ENCODE data around the gene STAT5B.
"Not testable (repeated sequence)": the region's sequence is repeated elsewhere in the genome, so short reads cannot be mapped to it uniquely, and the experiment has no call there.

Gene STAT5B

GRCh38 chr17:42266462-42266861 lies 9.7 kb downstream of the STAT5B start:
- no peak for DNase-seq

DNA sequence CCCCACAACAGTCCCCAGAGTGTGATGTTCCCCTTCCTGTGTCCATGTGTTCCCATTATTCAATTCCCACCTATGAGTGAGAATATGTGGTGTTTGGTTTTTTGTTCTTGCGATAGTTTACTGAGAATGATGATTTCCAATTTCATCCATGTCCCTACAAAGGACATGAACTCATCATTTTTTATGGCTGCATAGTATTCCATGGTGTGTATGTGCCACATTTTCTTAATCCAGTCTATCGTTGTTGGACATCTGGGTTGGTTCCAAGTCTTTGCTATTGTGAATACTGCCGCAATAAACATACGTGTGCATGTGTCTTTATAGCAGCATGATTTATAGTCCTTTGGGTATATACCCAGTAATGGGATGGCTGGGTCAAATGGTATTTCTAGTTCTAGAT lies 11.8 kb downstream of the STAT5B start:
- DNase-seq = not testable (repeated sequence)

- DNase-seq = no peak
Measured at GRCh38 chr17:42260318-42260717, 15.9 kb downstream of the STAT5B start.

- DNase-seq = no peak
Measured at GRCh38 chr17:42255445-42255844, 20.7 kb downstream of the STAT5B start.

GRCh38 chr17:42253578-42253977 lies 22.6 kb downstream of the STAT5B start:
- no peak for DNase-seq

- DNase-seq = no peak
Measured at GRCh38 chr17:42252597-42253550, 23.3 kb downstream of the STAT5B start.

DNA sequence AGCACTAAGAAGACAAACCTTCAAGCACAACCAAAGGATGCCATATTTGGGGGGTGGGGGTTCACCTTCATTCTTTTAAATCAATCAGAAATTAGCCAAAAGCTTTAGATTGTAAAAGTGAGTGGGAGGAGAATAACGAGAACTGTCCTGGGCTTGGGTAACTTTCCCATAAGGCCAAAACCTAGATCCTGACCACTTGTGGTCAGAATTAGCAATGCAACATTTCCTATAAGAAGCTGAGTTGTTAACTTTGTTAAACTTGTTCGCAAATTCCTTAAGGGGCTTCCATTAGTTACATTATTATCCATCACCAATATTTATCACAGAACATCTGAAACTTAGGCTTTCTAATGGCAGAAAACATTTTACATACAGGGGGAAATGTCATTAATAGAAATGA lies 25.1 kb downstream of the STAT5B start:
- DNase-seq = no peak

DNA sequence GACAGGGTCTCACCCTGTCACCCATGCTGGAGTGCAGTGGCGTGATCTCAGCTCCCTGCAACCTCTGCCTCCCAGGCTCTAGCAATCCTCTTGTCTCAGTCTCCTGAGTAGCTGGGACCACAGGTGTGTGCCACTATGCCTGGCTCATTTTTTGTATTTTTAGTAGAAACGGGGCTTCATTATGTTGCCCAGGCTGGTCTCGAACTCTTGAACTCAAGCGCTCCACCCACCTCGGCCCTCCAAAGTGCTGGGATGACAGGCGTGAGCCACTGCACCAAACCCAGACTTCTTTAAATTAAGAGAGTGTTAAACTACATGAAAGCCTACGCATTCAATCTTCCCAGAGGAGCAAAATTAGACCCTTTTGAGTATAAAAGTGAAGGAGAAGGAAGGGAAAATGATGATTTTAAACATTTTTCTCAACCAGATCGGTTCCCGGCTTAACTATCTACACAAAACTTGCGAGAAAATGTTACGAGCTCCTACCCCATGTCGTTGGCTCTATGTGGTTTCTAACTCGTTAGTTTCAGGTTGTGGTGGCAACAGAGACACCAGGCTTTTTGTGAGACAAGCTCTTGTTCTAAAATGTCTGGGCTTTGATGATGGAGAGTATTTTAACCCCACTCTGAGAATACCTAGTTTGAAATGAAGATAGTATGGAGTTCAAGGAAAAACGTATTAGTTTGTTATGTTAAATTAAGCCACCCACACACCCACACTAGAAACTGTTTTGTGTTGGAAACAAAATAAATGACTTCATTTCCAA lies 26.3 kb downstream of the STAT5B start:
- DNase-seq = peak; percentile 55

GRCh38 chr17:42248351-42249179 lies 27.6 kb downstream of the STAT5B start:
- DNase-seq = peak; percentile 86

- peak; percentile 23 for DNase-seq
Measured at GRCh38 chr17:42247734-42248133, 28.5 kb downstream of the STAT5B start.

GRCh38 chr17:42246515-42246914 lies 29.7 kb downstream of the STAT5B start:
- peak; percentile 41 for DNase-seq

DNA sequence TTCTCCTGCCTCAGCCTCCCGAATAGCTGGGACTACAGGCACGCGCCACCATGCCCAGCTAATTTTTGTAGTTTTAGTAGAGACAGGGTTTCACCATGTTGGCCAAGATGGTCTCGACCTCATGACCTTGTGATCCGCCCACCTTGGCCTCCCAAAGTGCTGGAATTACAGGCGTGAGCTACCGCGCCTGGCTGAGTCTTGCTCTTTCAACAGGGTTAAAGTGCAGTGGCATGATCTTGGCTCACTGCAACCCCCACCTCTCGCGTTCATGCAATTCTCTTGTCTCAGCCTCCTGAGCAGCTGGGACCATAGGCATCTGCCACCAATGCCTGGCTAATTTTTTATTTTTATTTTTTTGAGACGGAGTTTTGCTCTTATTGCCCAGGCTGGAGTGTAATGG lies 31.0 kb downstream of the STAT5B start:
- not testable (repeated sequence) for DNase-seq

GRCh38 chr17:42244116-42244515 lies 32.1 kb downstream of the STAT5B start:
- DNase-seq = not testable (repeated sequence)

GRCh38 chr17:42243493-42243982 lies 32.7 kb downstream of the STAT5B start:
- no peak for DNase-seq

DNA sequence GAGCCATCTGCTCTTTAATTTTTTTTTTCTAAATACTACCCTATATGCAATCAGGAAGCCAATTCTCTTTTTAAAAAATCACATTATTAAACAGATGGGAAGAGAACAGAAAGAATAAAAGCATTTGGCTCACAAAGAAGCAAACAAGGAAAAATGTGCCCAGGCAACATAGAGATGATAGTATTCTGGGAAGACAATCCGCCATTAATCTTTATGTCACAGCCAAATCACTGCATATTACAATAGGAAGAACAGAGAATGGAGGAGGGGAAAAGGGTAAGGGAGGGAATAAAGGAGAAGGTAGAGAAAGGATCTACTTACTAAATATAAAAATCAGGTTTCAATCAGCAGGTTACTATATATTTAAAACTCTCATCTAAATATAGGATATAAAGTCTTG lies 34.3 kb downstream of the STAT5B start:
- no peak for DNase-seq

- DNase-seq = not testable (repeated sequence)
Measured at GRCh38 chr17:42240863-42241262, 35.3 kb downstream of the STAT5B start.

DNA sequence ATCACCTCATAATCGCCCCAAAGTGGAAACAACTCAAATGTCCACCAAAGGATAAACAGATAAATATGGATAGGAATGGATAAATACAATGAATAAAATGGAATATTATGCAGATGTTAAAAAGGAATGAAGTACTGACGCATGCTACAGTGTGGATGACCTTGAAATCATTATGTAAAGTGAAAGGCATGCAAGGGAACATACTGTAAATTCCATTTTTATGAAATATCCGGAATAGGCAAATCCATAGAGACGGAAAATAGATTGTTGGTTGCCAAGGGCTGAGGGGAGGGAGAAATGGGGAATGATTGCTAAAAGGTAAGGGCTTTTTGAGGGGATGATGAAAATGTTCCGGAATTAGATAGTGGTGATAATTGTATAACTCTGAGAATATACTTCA lies 36.0 kb downstream of the STAT5B start:
- no peak for DNase-seq

DNA sequence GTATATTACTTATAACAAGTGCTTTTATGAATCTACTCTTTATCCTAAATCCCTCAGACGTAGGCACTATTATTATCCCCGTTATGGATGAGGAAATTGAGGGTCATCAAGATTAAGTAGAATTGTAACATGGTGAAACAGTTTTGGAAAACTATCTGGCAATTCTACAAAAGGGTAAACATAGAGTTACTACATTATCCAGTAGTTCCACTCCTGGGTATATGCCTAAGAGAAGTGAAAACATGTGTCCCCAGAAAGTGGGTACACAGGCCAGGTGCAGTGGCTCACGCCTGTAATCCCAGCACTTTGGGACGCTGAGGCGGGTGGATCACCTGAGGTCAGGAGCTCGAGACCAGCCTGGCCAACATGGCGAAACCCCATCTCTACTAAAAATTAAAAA lies 36.6 kb downstream of the STAT5B start:
- DNase-seq = not testable (repeated sequence)

GRCh38 chr17:42236760-42237159 lies 39.4 kb downstream of the STAT5B start:
- DNase-seq = no peak

- DNase-seq = no peak
Measured at GRCh38 chr17:42233994-42234393, 42.2 kb downstream of the STAT5B start.

GRCh38 chr17:42233156-42233555 lies 43.0 kb downstream of the STAT5B start:
- no peak for DNase-seq

DNA sequence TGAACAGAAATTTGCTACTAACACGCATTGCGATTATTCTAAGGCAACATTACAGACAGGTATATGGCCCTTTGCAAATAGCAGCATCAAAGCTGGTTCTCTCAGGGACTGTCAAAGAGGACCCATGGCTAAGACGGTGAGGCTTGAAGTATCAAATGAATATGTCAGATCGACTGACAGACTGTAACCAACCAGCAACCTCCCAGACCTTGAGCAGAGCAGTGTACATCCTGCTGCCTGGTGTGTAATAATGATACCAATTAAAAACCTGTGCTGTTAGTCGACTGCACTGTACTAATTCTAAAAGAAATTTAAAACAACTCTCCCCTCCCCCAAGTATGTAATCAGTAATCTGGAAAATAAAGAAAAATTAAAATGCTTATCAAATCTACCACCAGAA lies 46.0 kb downstream of the STAT5B start:
- DNase-seq = no peak
